NB4 (cell line): ENCODE results near the gene ANKIB1.

ENCODE experiments used
- DNase-seq: peaks from one replicate; pipeline ENCODE4 v3.0.0; 2010; ENCODE audit warnings: low read depth
- H3K4me3 ChIP-seq: one replicate; pipeline ENCODE4 v1.5.1; 2011; ENCODE audit warnings: mild to moderate bottlenecking, low read depth, low read length, moderate library complexity
- MYC ChIP-seq: IDR thresholded peaks from 2 replicates; pipeline ENCODE4 v1.6.1; 2011; ENCODE audit warnings: low read depth, low read length
- POLR2A ChIP-seq: IDR thresholded peaks from 2 replicates; pipeline ENCODE4 v1.6.1; 2011; ENCODE audit warnings: mild to moderate bottlenecking; ENCODE audit not compliant: insufficient read length; ENCODE audit errors: extremely low read depth
- TF ChIP-seq, protein P1 (sequence below): IDR thresholded peaks from one replicate; pipeline ENCODE4 v1.5.1; 2012; ENCODE audit warnings: low read depth, low read length
- TF ChIP-seq, protein P2 (sequence below): IDR thresholded peaks from 2 replicates; pipeline ENCODE4 v1.6.1; 2011; ENCODE audit warnings: low read depth, low read length

The ANKIB1 gene

DNA sequence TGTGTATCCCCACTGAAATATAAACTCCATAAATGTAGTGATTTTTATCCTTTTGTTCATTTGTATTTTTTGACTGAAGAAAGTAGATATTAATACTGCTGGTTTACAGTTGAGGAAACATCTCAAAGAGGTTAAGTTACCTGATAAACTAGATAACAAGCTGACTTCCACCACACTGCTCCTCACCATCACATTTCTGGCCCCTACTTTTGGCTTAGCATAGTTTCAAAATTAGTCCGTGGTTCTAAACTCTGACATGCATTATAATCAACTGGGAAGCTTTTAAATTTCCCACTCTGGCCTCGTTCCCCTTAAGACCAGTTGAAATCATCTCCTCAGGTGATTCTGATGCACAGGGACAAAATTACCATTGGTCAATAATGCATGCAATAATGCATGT, 43.5 kb downstream of the ANKIB1 start:
- no peak for DNase-seq
- H3K4me3 ChIP-seq, result no peak overlapping the region
- TF ChIP-seq, protein P1, sequence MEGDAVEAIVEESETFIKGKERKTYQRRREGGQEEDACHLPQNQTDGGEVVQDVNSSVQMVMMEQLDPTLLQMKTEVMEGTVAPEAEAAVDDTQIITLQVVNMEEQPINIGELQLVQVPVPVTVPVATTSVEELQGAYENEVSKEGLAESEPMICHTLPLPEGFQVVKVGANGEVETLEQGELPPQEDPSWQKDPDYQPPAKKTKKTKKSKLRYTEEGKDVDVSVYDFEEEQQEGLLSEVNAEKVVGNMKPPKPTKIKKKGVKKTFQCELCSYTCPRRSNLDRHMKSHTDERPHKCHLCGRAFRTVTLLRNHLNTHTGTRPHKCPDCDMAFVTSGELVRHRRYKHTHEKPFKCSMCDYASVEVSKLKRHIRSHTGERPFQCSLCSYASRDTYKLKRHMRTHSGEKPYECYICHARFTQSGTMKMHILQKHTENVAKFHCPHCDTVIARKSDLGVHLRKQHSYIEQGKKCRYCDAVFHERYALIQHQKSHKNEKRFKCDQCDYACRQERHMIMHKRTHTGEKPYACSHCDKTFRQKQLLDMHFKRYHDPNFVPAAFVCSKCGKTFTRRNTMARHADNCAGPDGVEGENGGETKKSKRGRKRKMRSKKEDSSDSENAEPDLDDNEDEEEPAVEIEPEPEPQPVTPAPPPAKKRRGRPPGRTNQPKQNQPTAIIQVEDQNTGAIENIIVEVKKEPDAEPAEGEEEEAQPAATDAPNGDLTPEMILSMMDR, result no peak

DNA sequence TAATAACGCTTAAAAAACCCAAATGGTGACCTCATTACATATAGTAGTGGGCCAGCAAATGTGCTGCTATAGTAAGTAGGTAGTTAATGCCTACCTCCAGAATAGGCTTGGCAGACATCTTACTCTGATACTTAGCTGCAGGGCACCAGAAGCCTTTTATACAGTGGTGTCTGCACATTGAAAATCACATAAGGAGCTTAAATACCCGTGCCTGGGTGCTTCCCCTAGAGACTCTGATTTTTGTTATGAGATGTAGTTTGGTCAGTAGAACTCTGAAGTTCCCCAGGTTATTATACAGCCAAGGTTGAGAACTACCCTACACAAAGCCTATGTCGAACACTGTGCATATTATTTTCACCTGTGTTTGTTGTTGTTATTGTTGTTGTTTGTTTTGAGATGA, 47.2 kb downstream of the ANKIB1 start:
- TF ChIP-seq, protein P1, result no peak
- TF ChIP-seq POLR2A, result no peak
- TF ChIP-seq, protein P2, sequence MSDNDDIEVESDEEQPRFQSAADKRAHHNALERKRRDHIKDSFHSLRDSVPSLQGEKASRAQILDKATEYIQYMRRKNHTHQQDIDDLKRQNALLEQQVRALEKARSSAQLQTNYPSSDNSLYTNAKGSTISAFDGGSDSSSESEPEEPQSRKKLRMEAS, result no peak
- TF ChIP-seq MYC, result no peak
- no peak overlapping the region for H3K4me3 ChIP-seq
- no peak for DNase-seq

DNA sequence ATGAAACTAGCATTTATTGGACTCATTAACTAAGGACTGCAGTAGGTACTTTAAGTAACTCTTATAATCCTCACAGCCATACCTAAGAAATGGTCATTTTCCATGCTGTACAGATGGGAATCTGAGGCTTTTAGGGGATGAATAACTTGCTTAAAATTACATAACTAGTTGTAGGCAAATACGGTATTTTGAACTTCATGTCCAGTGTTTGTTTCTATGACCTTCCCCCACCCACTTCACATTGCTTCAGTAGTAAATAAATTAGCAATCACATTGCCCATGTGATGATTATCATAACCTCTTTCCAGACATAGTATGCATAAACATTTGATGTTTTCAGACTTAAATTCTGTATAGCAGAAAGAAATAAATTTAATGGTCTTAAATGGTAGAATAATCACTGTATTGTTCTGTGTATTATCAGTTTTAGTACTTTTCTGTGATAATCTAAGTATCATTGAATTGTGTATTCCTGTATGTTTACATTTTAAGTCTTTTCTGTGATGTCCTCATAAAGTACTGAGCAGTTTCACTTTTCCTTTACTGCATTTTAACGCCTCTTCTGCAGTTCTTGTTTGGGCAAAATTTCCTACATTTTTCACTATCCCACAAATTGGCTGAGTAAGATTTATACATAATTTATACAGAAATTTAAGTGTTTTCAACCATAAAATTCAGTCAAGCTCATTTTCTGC, 48.3 kb downstream of the ANKIB1 start:
- no peak for DNase-seq
- TF ChIP-seq, protein P1, result no peak
- TF ChIP-seq MYC (no peak), POLR2A (no peak)
- TF ChIP-seq, protein P2, result no peak
- no peak overlapping the region for H3K4me3 ChIP-seq

DNA sequence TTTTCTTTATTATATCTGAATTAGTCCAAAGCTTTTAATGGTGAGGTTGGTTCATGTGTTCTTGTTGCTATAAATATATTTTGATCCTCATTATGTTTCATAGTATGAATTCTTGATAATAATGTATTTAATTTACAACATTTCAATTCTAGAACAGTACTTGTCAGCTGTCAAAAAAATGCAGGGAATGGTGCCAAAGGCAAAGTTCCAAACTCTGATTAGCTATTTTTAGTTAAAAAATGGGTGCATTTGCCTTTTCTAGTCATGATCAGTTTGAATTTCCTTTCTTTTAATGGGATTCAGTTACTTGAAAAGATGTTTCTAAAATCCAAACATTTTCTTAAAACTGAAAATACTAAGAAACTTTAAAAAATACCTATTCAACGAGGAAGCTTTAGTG, 49.6 kb downstream of the ANKIB1 start:
- TF ChIP-seq, protein P2, result no peak
- TF ChIP-seq MYC (no peak), POLR2A (no peak)
- TF ChIP-seq, protein P1, result no peak
- no peak overlapping the region for H3K4me3 ChIP-seq
- no peak for DNase-seq

DNA sequence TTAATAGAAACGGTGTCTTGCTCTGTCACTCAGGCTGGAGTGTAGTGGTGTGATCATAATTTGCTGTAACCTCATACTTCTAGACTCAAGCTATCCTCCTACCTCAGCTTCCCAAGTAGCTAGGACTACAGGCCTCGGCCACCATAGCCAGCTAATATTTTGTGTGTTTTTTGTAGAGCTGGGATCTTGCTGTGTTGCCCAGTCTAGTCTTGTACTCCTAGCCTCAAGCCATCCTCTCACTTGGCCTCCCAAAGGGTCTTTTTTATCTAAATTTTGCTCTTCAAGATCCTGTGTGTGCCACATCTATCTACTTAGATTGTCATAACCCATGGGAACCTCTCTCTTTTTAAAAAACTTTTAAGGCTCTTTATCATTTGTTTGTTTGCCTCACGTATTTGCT, 50.5 kb downstream of the ANKIB1 start:
- DNase-seq, result no peak
- TF ChIP-seq MYC, result no peak
- TF ChIP-seq, protein P1, result no peak
- TF ChIP-seq, protein P2, result no peak
- no peak overlapping the region for H3K4me3 ChIP-seq

DNA sequence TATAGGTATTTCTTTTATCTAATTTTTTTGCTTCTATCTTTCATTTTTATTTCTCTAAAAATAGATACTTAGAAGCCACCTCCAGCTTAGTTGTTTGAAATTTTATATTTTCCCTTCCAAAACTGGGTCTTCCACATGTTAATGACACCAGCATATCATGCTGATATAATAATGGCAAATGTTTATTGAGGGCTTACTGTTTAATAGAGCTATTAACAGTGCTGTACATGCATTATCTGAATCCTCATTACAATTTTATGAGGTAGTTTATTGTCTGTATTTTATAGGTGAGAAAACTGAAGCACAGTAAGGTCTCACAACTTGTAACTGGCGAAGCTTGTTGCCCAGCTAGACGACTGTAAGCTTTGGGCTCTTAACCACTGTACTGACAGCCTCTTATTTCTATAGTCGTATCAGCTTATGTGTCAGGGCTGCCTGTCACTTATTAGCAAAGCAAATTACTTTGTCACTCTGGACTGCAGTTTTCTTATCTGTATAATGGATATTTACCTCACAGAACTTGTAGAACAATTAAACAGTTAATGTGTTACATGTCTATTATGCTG, 51.2 kb downstream of the ANKIB1 start:
- TF ChIP-seq, protein P1, result no peak
- TF ChIP-seq, protein P2, result no peak
- TF ChIP-seq MYC, result no peak
- no peak for TF ChIP-seq POLR2A
- no peak overlapping the region for H3K4me3 ChIP-seq
- no peak for DNase-seq
